ENCODE results near the gene TNIP2.
A peak's percentile ranks its signal among the peaks of the same experiment; 100 is the strongest.

Gene TNIP2

GRCh38 chr4:2721586-2721985 is 34.5 kb downstream of the TNIP2 start:
- no peak for DNase-seq (ENCODE audit: low read depth)

DNA sequence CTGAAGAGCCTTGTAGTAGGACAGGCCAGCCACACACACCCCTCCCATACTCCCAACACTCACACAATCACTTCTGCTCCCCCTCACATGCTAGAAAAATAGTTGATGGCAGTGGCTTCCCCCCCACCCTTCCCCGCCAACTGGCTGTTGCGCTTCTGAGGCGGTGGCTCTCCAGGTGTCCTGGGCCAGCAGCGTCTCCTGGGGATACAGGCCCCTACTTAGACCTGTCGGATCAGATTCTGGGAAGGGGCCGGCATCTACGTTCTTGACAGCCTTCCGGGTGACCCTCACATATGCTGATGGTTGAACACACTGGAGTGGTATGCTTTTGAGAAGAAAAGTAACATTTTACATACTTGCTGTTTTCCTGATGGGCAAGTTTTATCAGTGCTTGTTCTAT is 39.9 kb downstream of the TNIP2 start:
- DNase-seq (ENCODE audit: low read depth) = no peak

GRCh38 chr4:2715426-2715825 is 40.7 kb downstream of the TNIP2 start:
- no peak for DNase-seq (ENCODE audit: low read depth)

DNA sequence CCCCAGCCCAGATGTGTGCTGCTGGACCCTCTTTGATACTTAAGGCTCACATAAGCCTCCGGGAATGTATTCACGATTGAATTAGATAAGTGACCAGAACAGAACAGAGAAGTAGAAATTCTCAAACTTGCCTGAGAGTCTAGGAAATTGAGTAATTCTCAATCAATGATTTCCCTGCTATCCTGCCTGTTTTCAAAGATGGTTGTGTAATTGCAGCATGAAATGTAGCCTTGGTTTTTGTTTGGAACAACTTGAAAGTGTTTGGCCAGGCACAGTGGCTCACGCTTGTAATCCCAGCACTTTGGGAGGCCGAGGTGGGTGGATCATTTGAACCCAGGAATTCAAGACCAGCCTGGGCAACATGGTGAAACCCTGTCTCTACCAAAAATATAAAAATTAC is 41.2 kb downstream of the TNIP2 start:
- DNase-seq (ENCODE audit: low read depth) = no peak

- peak; percentile 55 for DNase-seq (ENCODE audit: low read depth)
These were observed 41.9 kb downstream of the TNIP2 start for GRCh38 chr4:2714061-2714770.

DNA sequence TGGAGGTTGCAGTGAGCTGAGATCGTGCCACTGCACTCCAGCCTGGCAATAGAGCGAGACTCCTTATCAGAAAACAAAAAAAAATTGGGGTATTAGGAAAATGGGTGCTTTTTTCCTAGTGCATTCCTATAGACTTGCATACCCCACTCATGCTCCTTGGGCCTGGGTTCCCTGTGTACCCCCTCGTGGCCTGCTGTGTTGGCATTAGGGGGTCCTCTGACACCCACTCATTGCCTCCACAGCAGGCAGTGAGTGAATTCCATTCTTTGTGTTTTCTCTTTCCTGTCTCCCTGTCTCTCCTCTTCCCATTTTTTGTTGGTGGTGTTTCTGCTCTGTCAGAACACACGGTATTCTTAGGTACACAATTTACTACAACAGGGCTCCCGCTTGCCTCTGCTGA is 42.8 kb downstream of the TNIP2 start:
- DNase-seq (ENCODE audit: low read depth) = no peak

- no peak for DNase-seq (ENCODE audit: low read depth)
These were observed 43.8 kb downstream of the TNIP2 start for GRCh38 chr4:2712261-2712842.

- DNase-seq (ENCODE audit: low read depth) = no peak
These were observed 53.4 kb downstream of the TNIP2 start for GRCh38 chr4:2702770-2703169.

- no peak for DNase-seq (ENCODE audit: low read depth)
These were observed 53.8 kb downstream of the TNIP2 start for GRCh38 chr4:2702361-2702760.

GRCh38 chr4:2700031-2700430 is 56.1 kb downstream of the TNIP2 start:
- DNase-seq (ENCODE audit: low read depth) = no peak

DNA sequence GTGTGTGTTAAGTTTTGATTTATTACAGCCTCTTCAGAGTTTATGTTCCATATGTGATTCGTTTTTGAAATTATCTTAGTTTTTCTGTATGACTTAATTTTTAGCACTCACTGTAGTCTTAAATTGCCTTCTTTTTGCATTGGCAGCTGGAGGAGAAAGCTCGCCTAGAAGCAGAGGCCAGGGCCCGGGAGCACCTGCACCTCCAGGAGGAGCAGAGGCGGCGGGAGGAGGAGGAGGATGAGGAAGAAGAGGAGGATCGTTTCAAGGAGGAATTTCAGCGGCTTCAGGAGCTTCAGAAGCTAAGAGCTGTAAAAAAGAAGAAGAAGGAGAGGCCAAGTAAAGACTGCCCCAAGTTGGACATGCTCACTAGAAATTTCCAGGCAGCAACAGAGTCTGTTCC is 56.6 kb downstream of the TNIP2 start:
- no peak for DNase-seq (ENCODE audit: low read depth)

GRCh38 chr4:2698951-2699505 is 57.1 kb downstream of the TNIP2 start:
- DNase-seq (ENCODE audit: low read depth) = no peak

DNA sequence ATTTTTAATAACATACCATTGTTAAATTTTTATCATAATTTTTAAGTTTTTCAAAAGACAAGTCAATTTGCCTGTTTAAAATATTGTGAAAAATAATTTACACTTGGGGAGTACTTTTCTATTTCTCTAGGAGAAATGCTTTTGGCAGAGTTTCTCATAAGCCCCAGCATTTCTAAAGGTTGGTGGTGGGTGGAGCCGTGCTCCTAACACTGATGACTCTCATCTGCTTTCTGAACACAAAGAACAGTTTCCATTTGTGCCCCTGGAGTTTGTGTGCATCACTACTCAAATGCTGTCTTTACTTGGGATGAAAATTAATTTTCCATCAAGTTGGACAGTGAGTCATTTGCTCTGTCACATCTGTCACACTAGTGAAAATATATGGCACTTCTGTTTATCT is 57.6 kb downstream of the TNIP2 start:
- no peak for DNase-seq (ENCODE audit: low read depth)

DNA sequence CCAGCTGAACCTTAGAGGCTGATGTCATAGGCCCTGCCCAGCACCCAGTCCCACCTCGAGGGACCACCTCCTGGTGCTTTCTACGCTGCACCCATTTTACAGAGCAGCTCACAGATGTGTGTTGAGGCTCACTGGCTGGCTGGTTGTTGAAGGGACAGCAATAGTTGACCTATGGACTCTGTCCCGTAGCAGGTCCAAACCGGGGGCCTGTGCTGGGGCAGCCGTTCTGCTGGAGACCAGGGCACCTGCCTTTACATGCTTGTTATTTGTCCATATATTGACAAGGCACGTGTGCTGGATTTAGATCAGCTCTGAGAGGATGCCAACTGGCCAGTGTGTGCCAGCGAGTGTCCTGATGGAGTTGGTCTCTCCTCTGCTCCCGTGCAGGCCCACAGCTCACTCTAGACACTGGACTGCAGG is 58.1 kb downstream of the TNIP2 start:
- no peak for DNase-seq (ENCODE audit: low read depth)

DNA sequence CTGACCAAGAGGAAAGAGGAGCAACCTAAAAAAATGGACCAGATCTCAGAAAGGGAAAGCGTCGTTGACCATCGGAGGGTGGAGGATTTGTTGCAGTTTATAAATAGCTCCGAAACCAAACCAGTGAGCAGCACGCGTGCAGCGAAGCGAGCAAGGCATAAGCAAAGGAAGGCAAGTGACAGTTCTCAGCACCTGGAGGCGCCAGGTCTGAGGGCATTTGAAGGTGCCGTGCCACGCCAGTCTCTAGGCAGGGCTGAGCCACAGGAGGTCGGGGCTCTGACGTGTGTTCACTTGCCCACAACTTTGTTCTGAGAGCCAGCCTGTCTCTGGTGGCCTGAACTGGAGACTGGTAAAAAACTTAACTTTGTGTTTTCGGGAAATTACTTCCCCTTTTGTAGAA is 59.7 kb downstream of the TNIP2 start:
- no peak for DNase-seq (ENCODE audit: low read depth)

DNA sequence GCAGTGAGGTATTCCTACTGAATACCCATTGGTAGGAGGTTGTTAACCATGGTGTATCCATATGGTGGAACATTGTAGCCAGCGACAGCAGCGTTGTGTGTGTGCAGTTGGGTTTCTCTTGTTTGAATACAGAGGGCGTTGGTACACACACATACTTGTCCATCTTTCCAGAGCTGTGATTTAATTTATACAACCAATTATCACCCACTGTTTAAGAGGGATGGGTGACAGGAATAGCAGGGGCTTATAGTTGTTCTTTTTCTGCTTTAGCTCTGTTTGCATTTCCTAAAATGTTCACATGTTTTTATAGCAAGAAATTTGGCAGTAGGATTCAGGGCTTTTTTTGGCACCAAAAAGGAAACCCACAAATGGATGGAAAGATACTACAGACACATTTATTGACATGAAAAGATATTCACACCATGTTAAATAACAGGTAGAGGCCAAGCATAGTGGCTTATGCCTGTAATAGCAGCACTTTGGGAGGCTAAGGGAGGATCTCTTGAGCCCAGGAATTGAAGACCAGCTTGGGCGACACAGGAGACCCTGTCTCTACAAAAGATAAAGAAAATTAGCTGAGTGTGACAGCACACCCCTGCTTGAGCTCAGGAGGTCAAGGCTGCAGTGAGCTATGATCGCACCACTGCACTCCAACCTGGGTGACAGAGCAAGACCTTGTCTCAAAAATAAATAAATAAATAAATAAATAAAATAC is 60.6 kb downstream of the TNIP2 start:
- DNase-seq (ENCODE audit: low read depth) = no peak

- no peak for DNase-seq (ENCODE audit: low read depth)
These were observed 61.4 kb downstream of the TNIP2 start for GRCh38 chr4:2694691-2695090.

DNA sequence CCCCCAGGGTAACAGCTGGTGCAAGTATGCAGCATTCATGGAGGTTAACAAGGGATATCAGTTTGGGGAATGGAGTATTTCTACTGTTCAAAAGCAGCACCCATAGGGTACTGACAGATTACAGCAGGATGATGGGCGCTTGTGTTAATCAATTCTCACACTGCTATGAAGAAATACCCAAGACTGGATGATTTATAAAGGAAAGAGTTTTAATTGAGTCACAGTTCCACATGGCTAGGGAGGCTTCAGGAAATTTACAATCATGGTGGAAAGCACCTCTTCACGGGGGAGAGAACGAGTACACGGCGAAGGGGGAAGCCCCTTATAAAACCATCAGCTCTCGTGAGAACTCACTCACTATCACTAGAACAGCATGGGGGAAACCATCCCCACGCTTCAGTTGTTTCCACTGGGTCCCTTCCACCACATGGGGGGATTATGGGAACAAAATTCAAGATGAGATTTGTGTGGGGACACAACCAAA is 64.1 kb downstream of the TNIP2 start:
- DNase-seq (ENCODE audit: low read depth) = no peak

All from stimulated activated CD4-positive, alpha-beta T cell treated with anti-CD3 and anti-CD28 coated beads, Interleukin-2, amount 100 ng/mL, for 4 hours (primary cell).